ENCODE data around the gene COL15A1. TPM values are rescaled to one million over a fixed set of nuclear protein-coding genes. Genes with fewer than 3 reads are reported as not detected.

The COL15A1 gene
- total RNA-seq, 1 donor from 2014 or later: 15.0 TPM

DNA sequence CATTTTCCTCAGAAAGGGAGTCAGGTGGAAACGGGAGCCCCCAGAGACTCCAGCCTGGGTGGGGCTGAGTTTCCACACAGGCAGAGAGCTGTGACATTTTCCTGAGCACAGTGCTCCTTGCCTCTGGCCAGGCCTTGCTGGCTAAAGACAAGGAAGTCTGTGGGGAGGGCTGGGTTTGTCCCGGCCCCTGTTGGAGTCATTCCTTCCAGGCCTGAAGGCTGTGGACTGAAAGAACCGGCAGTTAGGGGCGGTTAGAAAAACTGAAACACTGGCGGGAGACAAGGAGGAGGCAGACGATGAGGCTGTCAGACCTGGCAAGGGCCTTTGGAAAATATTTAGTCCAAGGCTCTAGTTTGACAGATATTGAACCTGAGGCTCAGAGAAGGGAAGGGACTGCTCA lies 29.9 kb downstream of the COL15A1 start:
- no peak for DNase-seq (ENCODE audit: extremely low spot score in 2 of 2)

GRCh38 chr9:98974106-98974505 lies 30.4 kb downstream of the COL15A1 start:
- no peak for DNase-seq (ENCODE audit: extremely low spot score in 2 of 2)
- intact Hi-C loops (cut with DNase I): loop anchor here (2.0 kb wide), 1 partner anchor 25 kb away; no protein-coding TSS in a partner anchor
- Histone ChIP-seq H3K4me3 (no peak overlapping the region), H3K27ac (peak overlapping the region; percentile 57), H3K4me1 (peaks cover 40% of the 10 kb centered on the region), H3K27me3 (no peaks in the 10 kb centered on the region), H3K36me3 (no peaks in the 10 kb centered on the region), H3K9me3 (no peaks in the 10 kb centered on the region)
- no peak for TF ChIP-seq POLR2A (IDR thresholded peaks at IDR 0.05)
- TF ChIP-seq CTCF (IDR thresholded peaks at IDR 0.05): no peak
- TF ChIP-seq POLR2AphosphoS5 (IDR thresholded peaks at IDR 0.05; ENCODE audit: insufficient read depth in 1 of 2, low read depth in 1 of 2): no peak

More for the DNA sequence above, 29.9 kb downstream of the COL15A1 start:
- intact Hi-C loops (cut with DNase I): no loop called here
- Histone ChIP-seq H3K9me3 (no peaks in the 10 kb centered on the region), H3K27me3 (no peaks in the 10 kb centered on the region), H3K4me1 (peaks cover 40% of the 10 kb centered on the region), H3K36me3 (no peaks in the 10 kb centered on the region), H3K4me3 (no peak overlapping the region), H3K27ac (peak overlapping the region; percentile 57)
- TF ChIP-seq POLR2AphosphoS5 (IDR thresholded peaks at IDR 0.05; ENCODE audit: insufficient read depth in 1 of 2, low read depth in 1 of 2): peak in 1 of 2 donors; percentile 17
- TF ChIP-seq POLR2A (IDR thresholded peaks at IDR 0.05): no peak

DNA sequence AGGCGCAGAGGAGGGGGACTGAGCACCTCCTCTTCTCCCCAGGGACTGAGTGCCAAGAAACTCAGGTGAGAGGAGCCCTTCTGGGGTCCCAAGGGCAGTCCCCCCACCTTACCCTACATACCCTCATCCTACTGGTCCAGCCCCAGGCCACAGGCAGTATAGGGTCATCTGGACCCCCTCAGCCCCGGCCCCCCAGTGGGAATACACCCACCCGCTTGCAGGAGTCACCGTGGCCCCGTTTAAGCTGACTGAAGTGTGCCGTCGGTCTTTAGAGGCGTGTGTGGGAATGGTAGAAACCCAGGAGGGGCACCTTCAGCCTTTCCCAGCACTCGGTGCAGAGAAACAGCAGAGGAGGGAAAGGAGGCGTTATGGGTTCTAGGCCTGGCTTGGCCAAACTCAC lies 30.8 kb downstream of the COL15A1 start:
- Histone ChIP-seq H3K9me3 (no peaks in the 10 kb centered on the region), H3K27ac (peak overlapping the region; percentile 57), H3K4me1 (peaks cover 40% of the 10 kb centered on the region), H3K27me3 (no peaks in the 10 kb centered on the region), H3K36me3 (no peaks in the 10 kb centered on the region), H3K4me3 (no peak overlapping the region)
- intact Hi-C loops (cut with DNase I): loop anchor here (2.0 kb wide), 1 partner anchor 24 kb away; no protein-coding TSS in a partner anchor
- TF ChIP-seq POLR2AphosphoS5 (IDR thresholded peaks at IDR 0.05; ENCODE audit: insufficient read depth in 1 of 2, low read depth in 1 of 2) (no peak), CTCF (IDR thresholded peaks at IDR 0.05) (no peak), POLR2A (IDR thresholded peaks at IDR 0.05) (no peak)
- no peak for DNase-seq (ENCODE audit: extremely low spot score in 2 of 2)

- Histone ChIP-seq H3K4me1 (peaks cover 40% of the 10 kb centered on the region), H3K4me3 (peak overlapping the region; percentile 2 to 41), H3K27ac (peak overlapping the region; percentile 57), H3K9me3 (no peaks in the 10 kb centered on the region), H3K27me3 (no peaks in the 10 kb centered on the region), H3K36me3 (no peaks in the 10 kb centered on the region)
- peak in 1 of 2 donors; percentile 48 for TF ChIP-seq POLR2AphosphoS5 (IDR thresholded peaks at IDR 0.05; ENCODE audit: insufficient read depth in 1 of 2, low read depth in 1 of 2)
- TF ChIP-seq POLR2A (IDR thresholded peaks at IDR 0.05): no peak
- TF ChIP-seq CTCF (IDR thresholded peaks at IDR 0.05): peak; percentile 82 to 95 (median 86)
- DNase-seq (ENCODE audit: extremely low spot score in 2 of 2): no peak
- intact Hi-C loops (cut with DNase I): loop anchor here (2.0 to 5.0 kb wide), 2 partner anchors 24 to 113 kb away; no protein-coding TSS in a partner anchor
Measured at GRCh38 chr9:98974994-98975712, 31.4 kb downstream of the COL15A1 start.

GRCh38 chr9:98975838-98976237 lies 32.1 kb downstream of the COL15A1 start:
- intact Hi-C loops (cut with DNase I): loop anchor here (2.0 to 5.0 kb wide), 2 partner anchors 23 to 114 kb away; no protein-coding TSS in a partner anchor
- Histone ChIP-seq H3K4me1 (peaks cover 35% of the 10 kb centered on the region), H3K27me3 (no peaks in the 10 kb centered on the region), H3K4me3 (no peak overlapping the region), H3K9me3 (no peaks in the 10 kb centered on the region), H3K27ac (no peak overlapping the region), H3K36me3 (no peaks in the 10 kb centered on the region)
- TF ChIP-seq POLR2AphosphoS5 (IDR thresholded peaks at IDR 0.05; ENCODE audit: insufficient read depth in 1 of 2, low read depth in 1 of 2) (no peak), POLR2A (IDR thresholded peaks at IDR 0.05) (no peak), CTCF (IDR thresholded peaks at IDR 0.05) (no peak)
- no peak for DNase-seq (ENCODE audit: extremely low spot score in 2 of 2)
